DND-41 (cell line): ENCODE data around the gene CD7.
A peak's percentile ranks its signal among the peaks of the same experiment; 100 is the strongest.

Experiments used
- ATAC-seq: fragments of 200-7000 bp; cut with Tn5 transposase; 3 replicates; pipeline ENCODE4 v1.9.1; 2021; ENCODE audit warnings: low read depth; ENCODE audit not compliant: insufficient read depth
- DNase-seq: peaks from one replicate; pipeline ENCODE4 v3.0.0-alpha.2; 2020
- H2AFZ ChIP-seq: 2 replicates; pipeline ENCODE4 v1.6.0; 2012; ENCODE audit warnings: low read depth, low read length
- H3K27ac ChIP-seq: 2 replicates; pipeline ENCODE4 v1.5.1; 2012; ENCODE audit warnings: low read length, inconsistent platforms
- H3K27me3 ChIP-seq: fragments of 200-600 bp; sonication (generic); 2 replicates; pipeline ENCODE4 v1.6.0; 2012; ENCODE audit warnings: low read length, mild to moderate bottlenecking, inconsistent platforms; ENCODE audit not compliant: insufficient read depth, poor library complexity
- H3K36me3 ChIP-seq: 2 replicates; pipeline ENCODE4 v1.5.1; 2012; ENCODE audit warnings: low read length, inconsistent platforms; ENCODE audit not compliant: insufficient read depth
- H3K4me1 ChIP-seq: 2 replicates; pipeline ENCODE4 v1.5.1; 2012; ENCODE audit warnings: mild to moderate bottlenecking, low read length; ENCODE audit not compliant: insufficient read depth
- H3K4me2 ChIP-seq: 2 replicates; pipeline ENCODE4 v1.6.0; 2012; ENCODE audit warnings: mild to moderate bottlenecking, moderate library complexity, low read length, inconsistent platforms; ENCODE audit not compliant: insufficient read depth
- H3K4me3 ChIP-seq, 2 experiments: fragments of 200-600 bp in 1 of 2; shearing (Covaris generic) in 1 of 2; 2 replicates each; pipeline ENCODE4 v1.5.1; 2012 to 2016; ENCODE audit warnings: inconsistent platforms in 2 of 2, low read length in 2 of 2, mild to moderate bottlenecking in 2 of 2, low read depth in 1 of 2, moderate library complexity in 1 of 2
- H3K79me2 ChIP-seq: 2 replicates; pipeline ENCODE4 v1.6.0; 2012; ENCODE audit warnings: low read length, inconsistent platforms; ENCODE audit not compliant: insufficient read depth
- H3K9ac ChIP-seq: 2 replicates; pipeline ENCODE4 v1.6.0; 2012; ENCODE audit warnings: low read depth, mild to moderate bottlenecking, inconsistent platforms, low read length, moderate library complexity
- H3K9me3 ChIP-seq: 2 replicates; pipeline ENCODE4 v1.5.1; 2012; ENCODE audit warnings: low read length, moderate library complexity, mild to moderate bottlenecking, inconsistent platforms; ENCODE audit not compliant: insufficient read depth, severe bottlenecking
- H4K20me1 ChIP-seq: 2 replicates; pipeline ENCODE4 v1.6.0; 2012; ENCODE audit warnings: low read length; ENCODE audit not compliant: insufficient read depth
- EZH2 ChIP-seq: IDR thresholded peaks from 3 replicates; pipeline ENCODE4 v1.6.1; 2012; ENCODE audit warnings: borderline replicate concordance, low read depth, mild to moderate bottlenecking, moderate library complexity, low read length, inconsistent platforms; ENCODE audit not compliant: severe bottlenecking
- TF ChIP-seq, protein P1 (sequence below): IDR thresholded peaks from 2 replicates; pipeline ENCODE4 v1.5.1; 2012; ENCODE audit warnings: borderline replicate concordance, low read length, moderate library complexity, mild to moderate bottlenecking; ENCODE audit not compliant: poor library complexity, severe bottlenecking; ENCODE audit errors: extremely low read depth

Gene CD7

DNA sequence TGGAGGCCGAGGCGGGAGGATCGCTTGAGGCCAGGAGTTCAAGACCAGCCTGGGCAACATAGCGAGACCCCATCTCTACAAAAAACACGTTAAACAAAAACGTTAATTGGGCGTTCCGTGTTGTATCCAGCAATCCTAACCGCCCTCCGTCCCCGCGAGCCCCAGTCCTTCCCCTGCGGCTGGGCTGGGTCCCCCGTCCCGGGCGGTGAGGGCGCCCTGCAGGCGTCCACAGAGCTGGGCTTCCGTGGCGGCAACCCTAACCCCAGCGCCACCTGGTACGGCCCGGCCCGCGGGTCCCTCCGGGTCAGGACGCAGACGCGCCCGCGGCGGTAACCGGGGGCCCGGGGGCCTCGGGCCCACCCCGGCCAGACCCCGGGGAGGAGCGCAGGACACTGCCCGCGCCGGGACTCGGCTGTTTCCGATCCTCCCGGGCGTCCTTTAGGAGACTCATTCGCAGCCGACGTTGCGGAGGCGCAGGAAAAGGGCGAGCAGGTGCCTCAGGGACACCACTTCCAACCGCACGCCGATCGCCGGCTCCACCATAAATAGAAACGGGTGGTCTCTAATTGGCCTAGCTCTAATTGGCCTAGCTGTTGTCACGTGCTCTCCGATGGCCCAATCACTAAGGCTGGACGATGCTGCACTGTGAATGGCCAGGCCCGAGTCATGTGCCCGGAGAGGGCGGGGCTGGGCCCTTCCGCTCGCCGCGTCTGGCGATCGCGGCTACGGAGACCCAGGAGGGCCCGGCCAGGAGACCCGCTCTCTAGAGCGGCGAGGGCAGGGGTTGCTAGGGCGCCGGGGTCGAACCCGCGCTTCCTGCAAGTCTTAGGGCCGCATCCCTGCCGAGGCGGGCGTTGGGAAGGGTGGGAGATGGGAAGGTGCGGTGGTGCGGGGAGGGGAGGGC is 24.9 kb downstream of the CD7 start:
- ATAC-seq, result peak; percentile 96
- H3K4me2 ChIP-seq, result peak overlapping the region; percentile 74
- no peaks in the 10 kb centered on the region for H3K9me3 ChIP-seq
- H4K20me1 ChIP-seq, result no peaks in the 10 kb centered on the region
- H3K36me3 ChIP-seq, result no peaks in the 10 kb centered on the region
- DNase-seq, result peak; percentile 98
- H3K27me3 ChIP-seq, result no peaks in the 10 kb centered on the region
- peak overlapping the region; percentile 81 for H2AFZ ChIP-seq
- H3K79me2 ChIP-seq, result peaks cover 10% of the 10 kb centered on the region
- no peak for TF ChIP-seq EZH2
- TF ChIP-seq, protein P1, sequence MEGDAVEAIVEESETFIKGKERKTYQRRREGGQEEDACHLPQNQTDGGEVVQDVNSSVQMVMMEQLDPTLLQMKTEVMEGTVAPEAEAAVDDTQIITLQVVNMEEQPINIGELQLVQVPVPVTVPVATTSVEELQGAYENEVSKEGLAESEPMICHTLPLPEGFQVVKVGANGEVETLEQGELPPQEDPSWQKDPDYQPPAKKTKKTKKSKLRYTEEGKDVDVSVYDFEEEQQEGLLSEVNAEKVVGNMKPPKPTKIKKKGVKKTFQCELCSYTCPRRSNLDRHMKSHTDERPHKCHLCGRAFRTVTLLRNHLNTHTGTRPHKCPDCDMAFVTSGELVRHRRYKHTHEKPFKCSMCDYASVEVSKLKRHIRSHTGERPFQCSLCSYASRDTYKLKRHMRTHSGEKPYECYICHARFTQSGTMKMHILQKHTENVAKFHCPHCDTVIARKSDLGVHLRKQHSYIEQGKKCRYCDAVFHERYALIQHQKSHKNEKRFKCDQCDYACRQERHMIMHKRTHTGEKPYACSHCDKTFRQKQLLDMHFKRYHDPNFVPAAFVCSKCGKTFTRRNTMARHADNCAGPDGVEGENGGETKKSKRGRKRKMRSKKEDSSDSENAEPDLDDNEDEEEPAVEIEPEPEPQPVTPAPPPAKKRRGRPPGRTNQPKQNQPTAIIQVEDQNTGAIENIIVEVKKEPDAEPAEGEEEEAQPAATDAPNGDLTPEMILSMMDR, result no peak
- peak overlapping the region; percentile 96 for H3K9ac ChIP-seq
- peak overlapping the region; percentile 76 to 82 for H3K4me3 ChIP-seq
- peak overlapping the region; percentile 95 for H3K27ac ChIP-seq
- H3K4me1 ChIP-seq, result peaks cover 54% of the 10 kb centered on the region

DNA sequence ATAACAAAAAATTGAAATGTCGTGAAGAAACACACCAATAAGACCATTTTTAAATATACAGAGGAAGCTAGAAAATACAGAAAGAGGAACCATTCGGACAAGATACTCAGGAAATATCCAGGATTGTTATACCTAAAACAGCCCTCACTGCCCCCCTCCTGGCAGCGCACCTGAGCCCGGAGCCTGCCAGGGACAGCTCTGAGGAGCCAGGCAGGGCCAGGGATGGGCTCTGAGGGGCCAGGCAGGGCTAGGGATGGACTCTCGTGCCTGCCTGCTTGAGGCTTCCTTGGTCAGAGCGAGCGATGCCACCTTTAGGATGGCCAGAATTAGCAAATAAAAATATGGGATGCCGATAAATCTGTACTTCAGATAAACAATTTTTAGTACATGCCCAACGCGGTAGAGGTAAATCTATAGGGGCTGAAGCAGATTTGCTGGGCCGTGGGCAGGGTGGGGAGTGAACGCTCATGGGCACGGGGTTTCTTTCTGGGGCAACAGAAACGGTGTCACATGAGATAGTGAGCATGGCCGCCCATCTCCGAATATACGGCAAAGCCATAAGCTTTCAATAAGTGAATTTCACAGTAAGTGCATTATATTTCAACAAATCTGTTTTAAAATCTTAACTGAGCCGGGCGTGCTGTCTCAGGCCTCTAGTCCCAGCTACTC is 25.7 kb downstream of the CD7 start:
- Histone ChIP-seq H3K9ac (peak overlapping the region; percentile 96), H3K4me2 (peak overlapping the region; percentile 74), H3K79me2 (peaks cover 10% of the 10 kb centered on the region), H3K4me1 (peaks cover 46% of the 10 kb centered on the region), H3K4me3 (peak overlapping the region; percentile 76 to 82), H3K27ac (peak overlapping the region; percentile 85), H3K27me3 (no peaks in the 10 kb centered on the region), H4K20me1 (no peaks in the 10 kb centered on the region), H3K9me3 (no peaks in the 10 kb centered on the region), H2AFZ (peak overlapping the region; percentile 69; the same call in 1 of the 2 replicates), H3K36me3 (no peaks in the 10 kb centered on the region)
- ATAC-seq (no peak), DNase-seq (no peak)
- no peak for TF ChIP-seq EZH2
- TF ChIP-seq, protein P1, result no peak

DNA sequence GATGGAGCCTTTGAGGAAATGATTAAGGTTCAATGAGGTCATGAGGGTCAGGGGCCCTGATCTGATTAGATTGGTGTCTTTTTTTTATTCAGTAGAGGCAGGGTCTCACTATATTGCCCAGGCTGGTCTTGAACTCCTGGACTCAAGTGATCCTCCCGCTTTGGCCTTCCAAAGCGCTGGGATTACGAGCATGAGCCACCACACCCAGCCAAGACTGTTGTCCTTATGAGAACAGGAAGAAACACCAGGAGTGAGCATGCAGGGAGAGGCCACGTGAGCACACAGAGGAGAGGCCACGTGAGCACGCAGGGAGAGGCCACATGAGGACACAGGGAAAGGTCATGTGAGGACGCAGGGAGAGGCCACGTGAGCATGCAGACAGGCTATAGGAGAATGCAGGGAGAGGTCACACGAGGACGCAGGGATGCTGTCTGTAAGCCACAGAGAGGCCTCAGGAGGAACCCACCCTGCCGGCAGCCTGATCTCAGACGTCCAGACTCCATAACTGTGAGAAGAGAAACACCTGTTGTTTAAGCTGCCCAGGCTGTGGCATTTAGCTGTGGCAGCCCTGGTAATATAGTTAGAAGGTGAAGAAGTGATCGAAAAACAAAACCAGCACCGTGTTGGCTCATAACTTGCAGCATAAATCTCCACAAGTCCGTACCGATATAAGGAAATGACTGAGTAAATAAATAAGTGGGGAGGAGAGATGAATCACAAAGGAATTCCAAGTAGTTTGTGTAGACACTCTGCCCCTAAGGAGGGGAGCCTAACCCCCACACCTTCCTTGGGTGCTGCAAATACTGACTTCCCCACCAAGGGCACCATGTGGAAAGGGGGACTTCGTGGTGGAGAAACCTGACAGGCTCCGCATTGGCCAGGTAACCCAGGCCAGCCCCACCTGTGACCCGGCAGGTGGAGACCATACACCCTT is 29.3 kb downstream of the CD7 start:
- TF ChIP-seq, protein P1, result no peak
- TF ChIP-seq EZH2, result no peak
- H2AFZ ChIP-seq, result no peak overlapping the region
- no peak overlapping the region for H3K27ac ChIP-seq
- ATAC-seq, result no peak
- H3K4me1 ChIP-seq, result peaks cover 19% of the 10 kb centered on the region
- H3K4me2 ChIP-seq, result no peak overlapping the region
- no peak for DNase-seq
- no peaks in the 10 kb centered on the region for H3K36me3 ChIP-seq
- no peak overlapping the region for H3K4me3 ChIP-seq
- H3K27me3 ChIP-seq, result no peaks in the 10 kb centered on the region
- peaks cover 10% of the 10 kb centered on the region for H3K79me2 ChIP-seq
- no peaks in the 10 kb centered on the region for H3K9me3 ChIP-seq
- no peak overlapping the region for H3K9ac ChIP-seq
- no peaks in the 10 kb centered on the region for H4K20me1 ChIP-seq
